Cardiac fibroblast (primary cell): ENCODE measurements around the gene KANSL2.
"Not testable (repeated sequence)": the region's sequence is repeated elsewhere in the genome, so short reads cannot be mapped to it uniquely, and the experiment has no call there.

ENCODE experiments used
- DNase-seq, 2 donors: peaks; one replicate each; pipeline versions ENCODE4 v3.0.0 to v3.0.0-alpha.2; 2010; ENCODE audit warnings: low read depth in 2 of 2
- H3K4me3 ChIP-seq, 2 donors: replicated peaks in 1 of 2; 1 replicate in 1 of 2; 2 replicates in 1 of 2; pipeline ENCODE4 v1.5.1; 2011; ENCODE audit warnings: low read depth in 2 of 2, low read length in 2 of 2, mild to moderate bottlenecking in 2 of 2, moderate library complexity in 1 of 2
- TF ChIP-seq, protein P1 (sequence below): IDR thresholded peaks from one replicate; pipeline ENCODE4 v1.5.1; 2011; ENCODE audit warnings: low read depth, mild to moderate bottlenecking, low read length, inconsistent platforms

KANSL2 gene

DNA sequence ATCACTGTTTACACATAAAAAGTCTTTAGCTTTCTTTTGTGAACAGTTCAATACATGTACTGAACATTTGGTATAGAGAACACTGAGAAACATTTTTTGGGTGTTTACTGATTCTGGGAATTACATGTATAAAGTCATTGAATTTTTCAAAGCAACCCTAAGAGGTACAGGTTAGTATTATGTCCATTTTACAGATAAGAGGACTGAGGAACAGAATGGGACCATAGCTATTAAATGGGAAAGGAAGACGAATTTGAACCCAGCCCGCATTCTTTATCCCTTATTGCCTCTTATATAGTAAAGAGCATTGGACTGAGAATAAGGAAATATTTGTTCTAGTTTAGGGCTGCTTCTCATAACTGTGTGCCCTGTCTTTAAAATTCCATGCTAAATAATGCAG, 889 bp upstream of the KANSL2 start:
- DNase-seq = no peak
- peak overlapping the region; percentile 65 to 96 for H3K4me3 ChIP-seq
- TF ChIP-seq, protein P1, sequence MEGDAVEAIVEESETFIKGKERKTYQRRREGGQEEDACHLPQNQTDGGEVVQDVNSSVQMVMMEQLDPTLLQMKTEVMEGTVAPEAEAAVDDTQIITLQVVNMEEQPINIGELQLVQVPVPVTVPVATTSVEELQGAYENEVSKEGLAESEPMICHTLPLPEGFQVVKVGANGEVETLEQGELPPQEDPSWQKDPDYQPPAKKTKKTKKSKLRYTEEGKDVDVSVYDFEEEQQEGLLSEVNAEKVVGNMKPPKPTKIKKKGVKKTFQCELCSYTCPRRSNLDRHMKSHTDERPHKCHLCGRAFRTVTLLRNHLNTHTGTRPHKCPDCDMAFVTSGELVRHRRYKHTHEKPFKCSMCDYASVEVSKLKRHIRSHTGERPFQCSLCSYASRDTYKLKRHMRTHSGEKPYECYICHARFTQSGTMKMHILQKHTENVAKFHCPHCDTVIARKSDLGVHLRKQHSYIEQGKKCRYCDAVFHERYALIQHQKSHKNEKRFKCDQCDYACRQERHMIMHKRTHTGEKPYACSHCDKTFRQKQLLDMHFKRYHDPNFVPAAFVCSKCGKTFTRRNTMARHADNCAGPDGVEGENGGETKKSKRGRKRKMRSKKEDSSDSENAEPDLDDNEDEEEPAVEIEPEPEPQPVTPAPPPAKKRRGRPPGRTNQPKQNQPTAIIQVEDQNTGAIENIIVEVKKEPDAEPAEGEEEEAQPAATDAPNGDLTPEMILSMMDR = no peak

GRCh38 chr12:48682533-48682905, 481 bp upstream of the KANSL2 start:
- DNase-seq = not testable (repeated sequence)
- peak overlapping the region; percentile 65 to 96 for H3K4me3 ChIP-seq

- H3K4me3 ChIP-seq = peak overlapping the region; percentile 88 to 96
- peak in 1 of 2 donors; percentile 33 for DNase-seq
- TF ChIP-seq, protein P1 = no peak
Observed at GRCh38 chr12:48681399-48681709, 684 bp downstream of the KANSL2 start.

- H3K4me3 ChIP-seq = peak overlapping the region; percentile 88 to 96
- DNase-seq = no peak
- TF ChIP-seq, protein P1 = no peak
Observed at GRCh38 chr12:48680861-48681260, 1.2 kb downstream of the KANSL2 start.

- H3K4me3 ChIP-seq = no peak overlapping the region
Observed at GRCh38 chr12:48678551-48679185, 3.4 kb downstream of the KANSL2 start.

GRCh38 chr12:48671231-48671856, 10.7 kb downstream of the KANSL2 start:
- DNase-seq = peak in 1 of 2 donors; percentile 47
- H3K4me3 ChIP-seq = no peak overlapping the region
- TF ChIP-seq, protein P1 = no peak

More at GRCh38 chr12:48678551-48679185, 3.4 kb downstream of the KANSL2 start:
- TF ChIP-seq, protein P1 = no peak
- no peak for DNase-seq

DNA sequence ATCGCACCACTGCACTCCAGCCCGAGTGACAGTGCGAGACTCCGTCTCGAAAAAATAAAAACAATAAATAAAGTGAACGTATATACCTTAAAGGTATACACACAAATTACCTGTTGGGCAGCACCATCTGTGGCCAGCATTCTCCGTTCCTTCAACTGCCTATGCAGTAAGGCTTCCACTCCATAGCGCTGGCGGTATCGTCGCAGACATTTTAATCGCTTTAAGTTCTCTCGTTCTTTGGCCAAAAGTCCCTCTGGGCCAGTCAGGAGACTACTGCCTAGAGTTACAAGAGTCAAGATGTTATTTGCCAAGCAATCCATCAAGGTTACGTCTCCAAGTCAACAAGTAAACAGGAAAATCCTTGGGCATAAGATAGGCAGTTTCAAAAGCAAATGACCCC, 13.0 kb downstream of the KANSL2 start:
- DNase-seq = no peak
- TF ChIP-seq, protein P1 = no peak
- no peak overlapping the region for H3K4me3 ChIP-seq
